NCI-H82 treated with DMSO at 0.1 percent for 48 hours (cell line): ENCODE measurements around the gene TPGS1.

Source experiments
- DNase-seq: peaks from one replicate; lab custom pipeline; 2025; ENCODE audit not compliant: unreplicated experiment; lab: John Stamatoyannopoulos, UW

TPGS1 gene

GRCh38 chr19:517721-518597, 10.7 kb downstream of the TPGS1 start:
- no peak for DNase-seq

- DNase-seq: no peak
Observed at GRCh38 chr19:518598-519231, 11.4 kb downstream of the TPGS1 start.

- no peak for DNase-seq
Observed at GRCh38 chr19:519449-519865, 12.2 kb downstream of the TPGS1 start.

GRCh38 chr19:522726-523125, 15.4 kb downstream of the TPGS1 start:
- no peak for DNase-seq

- DNase-seq: no peak
Observed at GRCh38 chr19:524062-524674, 16.9 kb downstream of the TPGS1 start.

- DNase-seq: no peak
Observed at GRCh38 chr19:525029-525428, 17.7 kb downstream of the TPGS1 start.

- no peak for DNase-seq
Observed at GRCh38 chr19:525857-526419, 18.6 kb downstream of the TPGS1 start.

GRCh38 chr19:530134-531008, 23.1 kb downstream of the TPGS1 start:
- DNase-seq: no peak

GRCh38 chr19:531009-531752, 23.9 kb downstream of the TPGS1 start:
- peak; percentile 50 for DNase-seq

GRCh38 chr19:531753-532560, 24.7 kb downstream of the TPGS1 start, which contains the start of gene CDC34:
Gene CDC34 (plus strand): TSS chr19:531760. CDS start chr19:531932, 172 bp downstream.
- DNase-seq: no peak

GRCh38 chr19:532561-533363, 25.5 kb downstream of the TPGS1 start:
- DNase-seq: no peak

- DNase-seq: peak; percentile 56
Observed at GRCh38 chr19:533364-534058, 26.2 kb downstream of the TPGS1 start.

- DNase-seq: no peak
Observed at GRCh38 chr19:534088-534487, 26.8 kb downstream of the TPGS1 start.

- DNase-seq: no peak
Observed at GRCh38 chr19:535017-535835, 27.9 kb downstream of the TPGS1 start.

GRCh38 chr19:536031-536880, 29.0 kb downstream of the TPGS1 start:
- no peak for DNase-seq

GRCh38 chr19:536881-537404, 29.6 kb downstream of the TPGS1 start:
- DNase-seq: no peak
